ENCODE measurements around the gene SLC2A13.

SLC2A13 gene

GRCh38 chr12:39946361-39947280, 159.3 kb downstream of the SLC2A13 start:
- Histone ChIP-seq H3K14ac (ENCODE audit: low read length) (no peak overlapping the region), H2AK5ac (ENCODE audit: low read length) (no peak overlapping the region), H3K79me1 (ENCODE audit: low read length) (no peaks in the 10 kb centered on the region), H3K4ac (ENCODE audit: low read depth, low read length) (no peak overlapping the region), H4K12ac (ENCODE audit: low read depth, low read length) (no peak overlapping the region), H3K4me2 (ENCODE audit: low read length) (no peak overlapping the region), H3K18ac (ENCODE audit: low read length) (no peak overlapping the region), H2BK12ac (ENCODE audit: low read length) (no peak overlapping the region), H3K79me2 (ENCODE audit: control insufficient read depth, insufficient read depth, low read length, poor library complexity) (no peaks in the 10 kb centered on the region), H3K4me1 (ENCODE audit: control insufficient read depth in 1 of 2, insufficient read depth in 2 of 2, low read length in 2 of 2) (no peaks in the 10 kb centered on the region), H3K36me3 (ENCODE audit: control insufficient read depth in 1 of 2, insufficient read depth in 2 of 2, low read length in 2 of 2) (peaks cover 0 to 2% of the 10 kb centered on the region in 2 experiments), H3K9ac (ENCODE audit: low read length) (no peak overlapping the region), H2AFZ (ENCODE audit: insufficient read depth, low read length, poor library complexity) (no peak overlapping the region), H3K9me3 (ENCODE audit: insufficient read depth, low read depth, low read length) (no peaks in the 10 kb centered on the region), H2BK120ac (ENCODE audit: insufficient read depth, low read length, poor library complexity) (no peak overlapping the region), H3K27ac (ENCODE audit: low read depth, low read length) (no peak overlapping the region), H4K8ac (ENCODE audit: low read depth, low read length) (no peak overlapping the region), H3K27me3 (ENCODE audit: insufficient read depth, low read length) (no peaks in the 10 kb centered on the region), H3K4me3 (ENCODE audit: low read depth, low read length) (no peak overlapping the region), H3K23ac (ENCODE audit: low read length) (no peak overlapping the region), H2BK5ac (ENCODE audit: low read depth, low read length, poor library complexity) (no peak overlapping the region), H4K91ac (ENCODE audit: low read depth, low read length) (no peak overlapping the region)
- no CpG with 5 or more reads among the region's 14 CpGs for WGBS (ENCODE audit: extremely low coverage, insufficient coverage, insufficient read length)
- no peak for DNase-seq

GRCh38 chr12:39937119-39937518, 168.8 kb downstream of the SLC2A13 start:
- WGBS (ENCODE audit: extremely low coverage, insufficient coverage, insufficient read length) = no CpG with 5 or more reads among the region's 1 CpG
- no peak overlapping the region for H3K9ac ChIP-seq (ENCODE audit: low read length)
- H3K79me2 ChIP-seq (ENCODE audit: control insufficient read depth, insufficient read depth, low read length, poor library complexity) = no peaks in the 10 kb centered on the region
- no peaks in the 10 kb centered on the region for H3K4me1 ChIP-seq (ENCODE audit: control insufficient read depth in 1 of 2, insufficient read depth in 2 of 2, low read length in 2 of 2)
- no peak overlapping the region for H4K8ac ChIP-seq (ENCODE audit: low read depth, low read length)
- no peak overlapping the region for H3K4ac ChIP-seq (ENCODE audit: low read depth, low read length)
- no peak overlapping the region for H3K27ac ChIP-seq (ENCODE audit: low read depth, low read length)
- H3K36me3 ChIP-seq (ENCODE audit: control insufficient read depth in 1 of 2, insufficient read depth in 2 of 2, low read length in 2 of 2) = no peaks in the 10 kb centered on the region
- no peak overlapping the region for H3K23ac ChIP-seq (ENCODE audit: low read length)
- H3K79me1 ChIP-seq (ENCODE audit: low read length) = no peaks in the 10 kb centered on the region
- H2BK120ac ChIP-seq (ENCODE audit: insufficient read depth, low read length, poor library complexity) = no peak overlapping the region
- no peaks in the 10 kb centered on the region for H3K9me3 ChIP-seq (ENCODE audit: insufficient read depth, low read depth, low read length)
- no peaks in the 10 kb centered on the region for H3K27me3 ChIP-seq (ENCODE audit: insufficient read depth, low read length)
- no peak overlapping the region for H2AK5ac ChIP-seq (ENCODE audit: low read length)
- no peak overlapping the region for H2BK5ac ChIP-seq (ENCODE audit: low read depth, low read length, poor library complexity)
- no peak overlapping the region for H2AFZ ChIP-seq (ENCODE audit: insufficient read depth, low read length, poor library complexity)
- no peak overlapping the region for H3K18ac ChIP-seq (ENCODE audit: low read length)
- H4K91ac ChIP-seq (ENCODE audit: low read depth, low read length) = no peak overlapping the region
- H4K12ac ChIP-seq (ENCODE audit: low read depth, low read length) = no peak overlapping the region
- H2BK12ac ChIP-seq (ENCODE audit: low read length) = no peak overlapping the region
- H3K4me3 ChIP-seq (ENCODE audit: low read depth, low read length) = no peak overlapping the region
- no peak for DNase-seq
- H3K4me2 ChIP-seq (ENCODE audit: low read length) = no peak overlapping the region
- H3K14ac ChIP-seq (ENCODE audit: low read length) = no peak overlapping the region

GRCh38 chr12:39935839-39936238, 170.0 kb downstream of the SLC2A13 start:
- no peak overlapping the region for H2AFZ ChIP-seq (ENCODE audit: insufficient read depth, low read length, poor library complexity)
- DNase-seq = no peak
- no peaks in the 10 kb centered on the region for H3K4me1 ChIP-seq (ENCODE audit: control insufficient read depth in 1 of 2, insufficient read depth in 2 of 2, low read length in 2 of 2)
- H3K14ac ChIP-seq (ENCODE audit: low read length) = no peak overlapping the region
- no CpG with 5 or more reads among the region's 2 CpGs for WGBS (ENCODE audit: extremely low coverage, insufficient coverage, insufficient read length)
- H3K36me3 ChIP-seq (ENCODE audit: control insufficient read depth in 1 of 2, insufficient read depth in 2 of 2, low read length in 2 of 2) = no peaks in the 10 kb centered on the region
- no peak overlapping the region for H2BK120ac ChIP-seq (ENCODE audit: insufficient read depth, low read length, poor library complexity)
- H3K9me3 ChIP-seq (ENCODE audit: insufficient read depth, low read depth, low read length) = no peaks in the 10 kb centered on the region
- H3K27ac ChIP-seq (ENCODE audit: low read depth, low read length) = no peak overlapping the region
- H2BK5ac ChIP-seq (ENCODE audit: low read depth, low read length, poor library complexity) = no peak overlapping the region
- no peak overlapping the region for H3K4ac ChIP-seq (ENCODE audit: low read depth, low read length)
- no peak overlapping the region for H4K8ac ChIP-seq (ENCODE audit: low read depth, low read length)
- no peak overlapping the region for H4K12ac ChIP-seq (ENCODE audit: low read depth, low read length)
- H4K91ac ChIP-seq (ENCODE audit: low read depth, low read length) = no peak overlapping the region
- no peak overlapping the region for H3K4me2 ChIP-seq (ENCODE audit: low read length)
- H3K23ac ChIP-seq (ENCODE audit: low read length) = no peak overlapping the region
- no peaks in the 10 kb centered on the region for H3K27me3 ChIP-seq (ENCODE audit: insufficient read depth, low read length)
- H2AK5ac ChIP-seq (ENCODE audit: low read length) = no peak overlapping the region
- H3K18ac ChIP-seq (ENCODE audit: low read length) = no peak overlapping the region
- H3K79me1 ChIP-seq (ENCODE audit: low read length) = no peaks in the 10 kb centered on the region
- H3K9ac ChIP-seq (ENCODE audit: low read length) = no peak overlapping the region
- no peak overlapping the region for H3K4me3 ChIP-seq (ENCODE audit: low read depth, low read length)
- no peaks in the 10 kb centered on the region for H3K79me2 ChIP-seq (ENCODE audit: control insufficient read depth, insufficient read depth, low read length, poor library complexity)
- H2BK12ac ChIP-seq (ENCODE audit: low read length) = no peak overlapping the region

GRCh38 chr12:39935275-39935674, 170.6 kb downstream of the SLC2A13 start:
- Histone ChIP-seq H2AFZ (ENCODE audit: insufficient read depth, low read length, poor library complexity) (no peak overlapping the region), H3K79me1 (ENCODE audit: low read length) (no peaks in the 10 kb centered on the region), H3K27ac (ENCODE audit: low read depth, low read length) (no peak overlapping the region), H3K9ac (ENCODE audit: low read length) (no peak overlapping the region), H3K4me3 (ENCODE audit: low read depth, low read length) (no peak overlapping the region), H2BK5ac (ENCODE audit: low read depth, low read length, poor library complexity) (no peak overlapping the region), H3K36me3 (ENCODE audit: control insufficient read depth in 1 of 2, insufficient read depth in 2 of 2, low read length in 2 of 2) (no peaks in the 10 kb centered on the region), H4K8ac (ENCODE audit: low read depth, low read length) (no peak overlapping the region), H3K23ac (ENCODE audit: low read length) (no peak overlapping the region), H3K18ac (ENCODE audit: low read length) (no peak overlapping the region), H3K4me1 (ENCODE audit: control insufficient read depth in 1 of 2, insufficient read depth in 2 of 2, low read length in 2 of 2) (no peaks in the 10 kb centered on the region), H4K12ac (ENCODE audit: low read depth, low read length) (no peak overlapping the region), H2AK5ac (ENCODE audit: low read length) (no peak overlapping the region), H2BK12ac (ENCODE audit: low read length) (no peak overlapping the region), H4K91ac (ENCODE audit: low read depth, low read length) (no peak overlapping the region), H3K27me3 (ENCODE audit: insufficient read depth, low read length) (no peaks in the 10 kb centered on the region), H3K14ac (ENCODE audit: low read length) (no peak overlapping the region), H3K9me3 (ENCODE audit: insufficient read depth, low read depth, low read length) (no peaks in the 10 kb centered on the region), H3K4ac (ENCODE audit: low read depth, low read length) (no peak overlapping the region), H2BK120ac (ENCODE audit: insufficient read depth, low read length, poor library complexity) (no peak overlapping the region), H3K4me2 (ENCODE audit: low read length) (no peak overlapping the region), H3K79me2 (ENCODE audit: control insufficient read depth, insufficient read depth, low read length, poor library complexity) (no peaks in the 10 kb centered on the region)
- no CpG with 5 or more reads among the region's 1 CpG for WGBS (ENCODE audit: extremely low coverage, insufficient coverage, insufficient read length)
- no peak for DNase-seq
